Mesodermal cell (in vitro differentiated cells): Measurements from ENCODE around the gene PCBP3.
"Not testable (repeated sequence)": the region's sequence is repeated elsewhere in the genome, so short reads cannot be mapped to it uniquely, and the experiment has no call there.

ENCODE experiments used
- H3K27ac ChIP-seq: 2 replicates; pipeline ENCODE4 v1.7.0; 2013; ENCODE audit warnings: mild to moderate bottlenecking, low read depth, low read length, moderate library complexity; ENCODE audit not compliant: severe bottlenecking
- H3K36me3 ChIP-seq: 2 replicates; pipeline ENCODE4 v1.7.1; 2013; ENCODE audit warnings: mild to moderate bottlenecking, low read length, moderate library complexity; ENCODE audit not compliant: control insufficient read depth, insufficient read depth
- H3K4me1 ChIP-seq: one replicate; pipeline ENCODE4 v1.7.1; 2013; ENCODE audit warnings: mild to moderate bottlenecking, low read length; ENCODE audit not compliant: insufficient read depth, control insufficient read depth, poor library complexity, severe bottlenecking
- H3K4me3 ChIP-seq: 2 replicates; pipeline ENCODE4 v1.7.0; 2013; ENCODE audit warnings: low read length, control low read depth, mild to moderate bottlenecking; ENCODE audit not compliant: insufficient read depth, poor library complexity, severe bottlenecking; ENCODE audit errors: extremely low read depth
- H3K9me3 ChIP-seq: 2 replicates; pipeline ENCODE4 v1.7.1; 2013; ENCODE audit warnings: mild to moderate bottlenecking, low read length, moderate library complexity; ENCODE audit not compliant: control insufficient read depth
- WGBS, 2 experiments: methylation state at CpG; one replicate each; pipeline ENCODE4 v1.1.5; 2013; ENCODE audit warnings: missing lambda C conversion rate in 2 of 2; ENCODE audit not compliant: insufficient coverage in 2 of 2; 5-methylcytosine and 5-hydroxymethylcytosine counted together

Gene PCBP3

GRCh38 chr21:45892156-45892915, 248.8 kb downstream of the PCBP3 start:
- 81 to 82% methylated on average over 23 to 25 of the region's 26 CpGs for WGBS, 2 experiments
- H3K4me3 ChIP-seq: no peak overlapping the region
- H3K9me3 ChIP-seq: no peaks in the 10 kb centered on the region
- H3K36me3 ChIP-seq: no peaks in the 10 kb centered on the region
- no peaks in the 10 kb centered on the region for H3K4me1 ChIP-seq
- H3K27ac ChIP-seq: no peak overlapping the region

- 81 to 86% methylated on average over 9 to 11 of the region's 11 CpGs for WGBS, 2 experiments
- Histone ChIP-seq H3K4me3 (no peak overlapping the region), H3K27ac (no peak overlapping the region), H3K9me3 (no peaks in the 10 kb centered on the region), H3K36me3 (no peaks in the 10 kb centered on the region), H3K4me1 (no peaks in the 10 kb centered on the region)
Measured at GRCh38 chr21:45892916-45893739, 249.6 kb downstream of the PCBP3 start.

- 89 to 95% methylated on average over 15 of the region's 16 CpGs for WGBS, 2 experiments
- H3K4me1 ChIP-seq: no peaks in the 10 kb centered on the region
- H3K36me3 ChIP-seq: no peaks in the 10 kb centered on the region
- H3K27ac ChIP-seq: no peak overlapping the region
- no peaks in the 10 kb centered on the region for H3K9me3 ChIP-seq
- H3K4me3 ChIP-seq: no peak overlapping the region
Measured at GRCh38 chr21:45893740-45894449, 250.4 kb downstream of the PCBP3 start.

- no peak overlapping the region for H3K27ac ChIP-seq
- 86 to 87% methylated on average over 5 to 9 of the region's 9 CpGs for WGBS, 2 experiments
- H3K9me3 ChIP-seq: no peaks in the 10 kb centered on the region
- H3K4me3 ChIP-seq: no peak overlapping the region
- no peaks in the 10 kb centered on the region for H3K4me1 ChIP-seq
- H3K36me3 ChIP-seq: no peaks in the 10 kb centered on the region
Measured at GRCh38 chr21:45894450-45894825, 250.9 kb downstream of the PCBP3 start.

GRCh38 chr21:45894906-45895777, 251.6 kb downstream of the PCBP3 start:
- no peak overlapping the region for H3K27ac ChIP-seq
- H3K4me1 ChIP-seq: no peaks in the 10 kb centered on the region
- WGBS, 2 experiments: 92 to 93% methylated on average over 17 to 19 of the region's 22 CpGs
- no peaks in the 10 kb centered on the region for H3K9me3 ChIP-seq
- no peak overlapping the region for H3K4me3 ChIP-seq
- H3K36me3 ChIP-seq: no peaks in the 10 kb centered on the region

- H3K9me3 ChIP-seq: no peaks in the 10 kb centered on the region
- no peak overlapping the region for H3K4me3 ChIP-seq
- H3K4me1 ChIP-seq: no peaks in the 10 kb centered on the region
- WGBS, 2 experiments: 92 to 93% methylated on average over 15 to 16 of the region's 17 CpGs
- no peak overlapping the region for H3K27ac ChIP-seq
- H3K36me3 ChIP-seq: no peaks in the 10 kb centered on the region
Measured at GRCh38 chr21:45895778-45896370, 252.3 kb downstream of the PCBP3 start.

- not testable (repeated sequence) for H3K36me3 ChIP-seq, H3K4me1 ChIP-seq, H3K27ac ChIP-seq, H3K9me3 ChIP-seq, H3K4me3 ChIP-seq
- WGBS, 2 experiments: 88 to 91% methylated on average over 18 of the region's 18 CpGs
Measured at GRCh38 chr21:45896431-45896830, 252.9 kb downstream of the PCBP3 start.

GRCh38 chr21:45897191-45898027, 253.9 kb downstream of the PCBP3 start:
- Histone ChIP-seq H3K4me1 (no peaks in the 10 kb centered on the region), H3K9me3 (no peaks in the 10 kb centered on the region), H3K27ac (no peak overlapping the region), H3K4me3 (no peak overlapping the region), H3K36me3 (no peaks in the 10 kb centered on the region)
- WGBS, 2 experiments: 90 to 94% methylated on average over 22 to 25 of the region's 25 CpGs

- Histone ChIP-seq H3K4me3 (no peak overlapping the region), H3K9me3 (no peaks in the 10 kb centered on the region), H3K36me3 (no peaks in the 10 kb centered on the region), H3K4me1 (no peaks in the 10 kb centered on the region), H3K27ac (no peak overlapping the region)
- WGBS, 2 experiments: 84 to 93% methylated on average over 4 of the region's 8 CpGs
Measured at GRCh38 chr21:45898028-45898350, 254.5 kb downstream of the PCBP3 start.
